Lower leg skin (tissue), 3 donors: ENCODE results near the gene BCAP31.
"Not testable (repeated sequence)": the region's sequence is repeated elsewhere in the genome, so short reads cannot be mapped to it uniquely, and the experiment has no call there.

Experiments
- CTCF ChIP-seq, 3 donors: fragments of 450-650 bp; IDR thresholded peaks; one replicate each; pipeline ENCODE4 v1.5.1; 2016; ENCODE audit warnings: antibody characterized with exemption in 3 of 3, mild to moderate bottlenecking in 3 of 3, moderate library complexity in 2 of 3
- POLR2A ChIP-seq, 2 donors: fragments of 450-650 bp; IDR thresholded peaks; one replicate each; pipeline ENCODE4 v1.6.1; 2016 to 2017; ENCODE audit warnings: antibody characterized with exemption in 2 of 2, mild to moderate bottlenecking in 1 of 2, moderate library complexity in 1 of 2

- TF ChIP-seq CTCF, POLR2A (IDR thresholded peaks at IDR 0.05): not testable (repeated sequence)
Measured at GRCh38 chrX:153694256-153694655, 29.9 kb downstream of the BCAP31 start.
